Cerebellar nuclear complex (tissue), 1 donor: ENCODE results near the gene SLC22A5.
"Not testable (repeated sequence)": the region's sequence is repeated elsewhere in the genome, so short reads cannot be mapped to it uniquely, and the experiment has no call there.

Experiments used
- DNase-seq, 2 experiments: peaks; one replicate each; lab custom pipeline; 2025; lab: John Stamatoyannopoulos, UW

SLC22A5 gene

GRCh38 chr5:132428147-132428482 is 58.6 kb downstream of the SLC22A5 start:
- DNase-seq: no peak

GRCh38 chr5:132428484-132429462 is 59.3 kb downstream of the SLC22A5 start:
- no peak for DNase-seq

GRCh38 chr5:132429463-132430440 is 60.2 kb downstream of the SLC22A5 start:
- DNase-seq: no peak

- DNase-seq: no peak
These were observed 61.2 kb downstream of the SLC22A5 start for GRCh38 chr5:132430746-132431145.

GRCh38 chr5:132431632-132432031 is 62.1 kb downstream of the SLC22A5 start:
- DNase-seq: no peak

GRCh38 chr5:132433141-132433540 is 63.6 kb downstream of the SLC22A5 start:
- DNase-seq: no peak

- no peak for DNase-seq
These were observed 65.1 kb downstream of the SLC22A5 start for GRCh38 chr5:132434416-132435286.

- DNase-seq: no peak
These were observed 65.9 kb downstream of the SLC22A5 start for GRCh38 chr5:132435447-132435846.

- no peak for DNase-seq
These were observed 66.4 kb downstream of the SLC22A5 start for GRCh38 chr5:132435886-132436285.

GRCh38 chr5:132436936-132437335 is 67.4 kb downstream of the SLC22A5 start:
- DNase-seq: no peak

GRCh38 chr5:132437604-132438266 is 68.2 kb downstream of the SLC22A5 start:
- no peak for DNase-seq

GRCh38 chr5:132438267-132438645 is 68.7 kb downstream of the SLC22A5 start:
- DNase-seq: not testable (repeated sequence)

GRCh38 chr5:132438917-132439316 is 69.4 kb downstream of the SLC22A5 start:
- DNase-seq: no peak

- DNase-seq: no peak
These were observed 70.1 kb downstream of the SLC22A5 start for GRCh38 chr5:132439521-132440089.

GRCh38 chr5:132444061-132444460 is 74.6 kb downstream of the SLC22A5 start:
- DNase-seq: no peak
